Panc1 (cell line): ENCODE data around the gene PDZD4.

Source experiments
- CTCF ChIP-seq: fragments of 450-650 bp; IDR thresholded peaks from 2 replicates; pipeline ENCODE4 v1.5.1; 2017; ENCODE audit warnings: mild to moderate bottlenecking
- POLR2AphosphoS5 ChIP-seq: IDR thresholded peaks from 2 replicates; pipeline ENCODE4 v1.6.1; 2012; ENCODE audit warnings: mild to moderate bottlenecking, low read depth, low read length, moderate library complexity
- SIN3A ChIP-seq: IDR thresholded peaks from 2 replicates; pipeline ENCODE4 v1.6.1; 2012; ENCODE audit warnings: low read depth, mild to moderate bottlenecking, low read length, moderate library complexity, borderline replicate concordance; ENCODE audit not compliant: insufficient read depth
- TCF7L2 ChIP-seq: IDR thresholded peaks from 2 replicates; pipeline ENCODE4 v1.6.1; 2011; ENCODE audit warnings: mild to moderate bottlenecking, low read depth, low read length, inconsistent platforms
- TF ChIP-seq, protein P1 (sequence below), 2 experiments: IDR thresholded peaks; 2 replicates each; pipeline ENCODE4 v1.6.1; 2011 to 2012; ENCODE audit warnings: low read depth in 2 of 2, control low read depth in 1 of 2, low read length in 1 of 2, mild to moderate bottlenecking in 1 of 2, moderate library complexity in 1 of 2; ENCODE audit not compliant: insufficient read depth in 1 of 2

DNA sequence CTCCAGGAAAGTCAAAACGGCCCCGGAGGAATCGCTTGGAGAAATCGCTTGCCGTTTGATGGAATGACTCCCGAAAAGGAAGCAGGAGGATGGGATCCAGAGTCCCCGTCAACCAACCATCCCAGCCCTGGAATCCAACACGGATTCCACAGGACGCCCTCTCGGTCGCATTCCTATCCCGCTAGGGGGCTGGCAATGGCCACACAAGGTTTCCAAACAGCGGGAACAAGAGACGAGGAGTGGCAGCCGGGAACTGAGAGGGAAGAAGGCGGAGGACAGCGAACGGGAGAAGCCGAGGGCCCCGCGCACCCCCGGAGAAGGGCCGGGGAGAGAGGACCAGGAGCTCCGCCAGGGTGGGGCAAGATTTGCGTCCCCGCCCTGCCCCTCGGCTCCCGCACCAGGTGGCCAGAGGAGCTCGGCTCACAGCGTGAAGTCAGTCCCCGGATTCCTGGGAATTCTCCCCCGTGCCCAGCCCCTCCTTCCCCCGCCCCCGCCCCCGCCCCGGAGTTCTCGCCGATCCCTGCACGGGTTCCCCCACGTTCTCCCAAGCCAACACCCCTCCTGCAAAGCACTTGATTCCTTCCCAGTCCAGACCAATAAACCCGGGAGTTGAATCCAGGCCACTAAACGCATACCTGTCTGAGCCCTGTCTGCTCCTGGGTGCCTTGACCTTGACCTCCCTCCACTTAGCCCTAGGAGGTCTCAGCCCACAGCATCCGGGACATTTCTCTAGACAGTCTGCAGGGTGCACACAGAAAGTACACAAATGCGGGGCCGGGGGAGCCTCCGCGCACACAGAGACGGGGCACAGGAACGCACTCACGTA is 1.4 kb downstream of the PDZD4 start:
- TF ChIP-seq POLR2AphosphoS5 (no peak), CTCF (no peak; the same call in 1 of the 2 replicates), TCF7L2 (no peak), SIN3A (no peak)
- TF ChIP-seq, protein P1, sequence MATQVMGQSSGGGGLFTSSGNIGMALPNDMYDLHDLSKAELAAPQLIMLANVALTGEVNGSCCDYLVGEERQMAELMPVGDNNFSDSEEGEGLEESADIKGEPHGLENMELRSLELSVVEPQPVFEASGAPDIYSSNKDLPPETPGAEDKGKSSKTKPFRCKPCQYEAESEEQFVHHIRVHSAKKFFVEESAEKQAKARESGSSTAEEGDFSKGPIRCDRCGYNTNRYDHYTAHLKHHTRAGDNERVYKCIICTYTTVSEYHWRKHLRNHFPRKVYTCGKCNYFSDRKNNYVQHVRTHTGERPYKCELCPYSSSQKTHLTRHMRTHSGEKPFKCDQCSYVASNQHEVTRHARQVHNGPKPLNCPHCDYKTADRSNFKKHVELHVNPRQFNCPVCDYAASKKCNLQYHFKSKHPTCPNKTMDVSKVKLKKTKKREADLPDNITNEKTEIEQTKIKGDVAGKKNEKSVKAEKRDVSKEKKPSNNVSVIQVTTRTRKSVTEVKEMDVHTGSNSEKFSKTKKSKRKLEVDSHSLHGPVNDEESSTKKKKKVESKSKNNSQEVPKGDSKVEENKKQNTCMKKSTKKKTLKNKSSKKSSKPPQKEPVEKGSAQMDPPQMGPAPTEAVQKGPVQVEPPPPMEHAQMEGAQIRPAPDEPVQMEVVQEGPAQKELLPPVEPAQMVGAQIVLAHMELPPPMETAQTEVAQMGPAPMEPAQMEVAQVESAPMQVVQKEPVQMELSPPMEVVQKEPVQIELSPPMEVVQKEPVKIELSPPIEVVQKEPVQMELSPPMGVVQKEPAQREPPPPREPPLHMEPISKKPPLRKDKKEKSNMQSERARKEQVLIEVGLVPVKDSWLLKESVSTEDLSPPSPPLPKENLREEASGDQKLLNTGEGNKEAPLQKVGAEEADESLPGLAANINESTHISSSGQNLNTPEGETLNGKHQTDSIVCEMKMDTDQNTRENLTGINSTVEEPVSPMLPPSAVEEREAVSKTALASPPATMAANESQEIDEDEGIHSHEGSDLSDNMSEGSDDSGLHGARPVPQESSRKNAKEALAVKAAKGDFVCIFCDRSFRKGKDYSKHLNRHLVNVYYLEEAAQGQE (IDR thresholded peaks at IDR 0.05; ENCODE audit: insufficient read depth in 1 of 2, low read depth in 2 of 2, low read length in 1 of 2) = no peak
